Activated gamma-delta T cell treated with anti-CD3 and anti-CD28 coated beads, Interleukin-2, amount 50 U/mL, for 16 hours (primary cell): ENCODE results near the gene SPATS2.
"Not testable (repeated sequence)": the region's sequence is repeated elsewhere in the genome, so short reads cannot be mapped to it uniquely, and the experiment has no call there.

Experiments
- DNase-seq: peaks from one replicate; pipeline ENCODE4 v3.0.0-alpha.2; 2020; ENCODE audit warnings: low read depth

The SPATS2 gene

DNA sequence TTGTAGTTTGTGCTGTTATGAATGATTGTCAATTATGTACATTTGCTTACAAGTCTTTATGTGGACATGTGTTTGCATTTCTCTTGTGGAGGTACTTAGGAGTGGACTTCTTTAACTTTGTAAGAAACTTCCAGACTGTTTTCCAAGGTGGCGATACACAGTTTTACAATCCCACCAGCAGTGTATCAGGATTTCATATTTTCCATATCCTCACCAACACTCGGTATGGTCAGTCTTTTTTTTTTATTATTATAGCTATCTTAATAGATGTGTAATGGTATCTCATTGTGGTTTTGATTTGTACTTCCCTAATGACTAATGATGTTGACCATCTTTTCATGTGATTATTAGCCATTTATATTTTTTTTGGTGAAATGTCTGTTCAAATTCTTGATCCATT is 97.9 kb downstream of the SPATS2 start:
- DNase-seq, result no peak

- DNase-seq, result no peak
These were observed 103.7 kb downstream of the SPATS2 start for GRCh38 chr12:49470986-49471385.

DNA sequence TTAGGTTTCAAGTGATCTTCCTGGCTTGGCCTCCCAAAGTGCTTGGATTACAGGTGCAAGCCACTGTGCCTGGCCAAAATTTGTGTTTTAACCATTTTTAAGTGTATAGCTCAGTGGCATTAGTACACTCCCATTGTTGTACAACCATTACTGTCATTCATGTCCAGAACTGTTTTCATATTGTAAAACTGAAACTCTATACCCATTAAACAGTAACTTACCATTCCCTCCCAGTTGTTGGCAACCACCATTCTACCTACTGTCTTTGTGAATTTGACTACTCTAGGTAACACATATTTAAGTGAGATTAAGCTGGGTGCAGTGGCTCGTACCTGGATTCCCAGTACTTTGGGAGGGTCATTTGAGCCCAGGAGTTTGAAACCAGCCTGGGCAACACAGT is 104.3 kb downstream of the SPATS2 start:
- DNase-seq, result no peak

- no peak for DNase-seq
These were observed 108.8 kb downstream of the SPATS2 start for GRCh38 chr12:49476091-49476490.

DNA sequence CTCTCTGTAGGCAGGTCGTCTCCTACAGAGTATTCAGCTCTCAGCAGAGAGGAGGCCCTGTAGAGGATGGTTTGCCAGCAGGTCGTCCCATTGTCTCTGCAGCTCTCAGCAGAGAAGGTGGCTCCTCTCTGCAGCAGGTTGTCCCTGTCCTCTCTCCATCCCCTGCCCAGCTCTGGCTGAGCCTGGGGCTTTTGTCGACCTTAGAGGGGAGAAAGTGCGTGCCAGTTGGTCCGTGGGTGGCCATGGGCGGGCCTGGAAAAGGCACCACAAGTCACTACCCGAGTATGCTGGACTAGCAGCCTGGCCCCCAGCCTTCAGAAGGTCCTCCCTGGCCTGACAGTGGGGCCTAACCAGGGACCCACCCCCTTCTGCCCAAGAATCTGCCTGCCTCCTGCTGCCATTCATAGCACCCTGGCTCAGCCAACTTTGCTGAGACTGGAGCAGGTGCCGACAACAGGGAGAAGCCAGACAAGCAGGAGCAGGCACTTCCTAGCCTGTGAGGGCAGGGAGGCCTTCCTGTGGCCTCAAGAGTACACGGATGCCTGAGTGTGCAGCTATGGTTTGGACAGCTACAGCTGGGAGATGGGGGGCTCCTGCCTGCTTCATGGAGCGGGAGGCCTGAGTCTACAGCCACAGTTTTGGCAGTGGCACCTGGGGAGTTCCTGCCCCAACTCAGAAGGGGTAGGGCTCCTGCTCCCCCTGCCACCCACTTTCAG is 111.8 kb downstream of the SPATS2 start:
- no peak for DNase-seq

- DNase-seq, result no peak
These were observed 115.1 kb downstream of the SPATS2 start for GRCh38 chr12:49482095-49483051.

DNA sequence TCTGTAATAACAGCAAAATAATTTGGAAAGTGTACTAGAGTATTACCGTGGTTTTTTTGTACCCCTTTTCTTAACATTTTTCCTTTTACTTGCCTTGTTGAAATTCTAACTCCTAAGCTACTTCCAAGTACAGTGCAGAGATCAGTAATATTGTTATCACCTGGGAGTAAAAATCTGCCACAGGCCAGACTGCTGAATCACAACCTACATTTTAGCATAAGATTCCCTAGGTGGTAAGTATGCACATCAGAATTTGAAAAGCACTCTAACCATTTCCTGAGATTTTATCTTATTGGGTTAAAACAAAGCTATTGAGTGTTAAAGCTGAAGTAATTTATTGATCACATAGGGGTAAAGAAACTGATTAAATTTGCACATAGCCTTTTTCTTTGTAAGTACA is 116.4 kb downstream of the SPATS2 start:
- no peak for DNase-seq

- DNase-seq, result no peak
These were observed 120.3 kb downstream of the SPATS2 start for GRCh38 chr12:49487605-49488004.

DNA sequence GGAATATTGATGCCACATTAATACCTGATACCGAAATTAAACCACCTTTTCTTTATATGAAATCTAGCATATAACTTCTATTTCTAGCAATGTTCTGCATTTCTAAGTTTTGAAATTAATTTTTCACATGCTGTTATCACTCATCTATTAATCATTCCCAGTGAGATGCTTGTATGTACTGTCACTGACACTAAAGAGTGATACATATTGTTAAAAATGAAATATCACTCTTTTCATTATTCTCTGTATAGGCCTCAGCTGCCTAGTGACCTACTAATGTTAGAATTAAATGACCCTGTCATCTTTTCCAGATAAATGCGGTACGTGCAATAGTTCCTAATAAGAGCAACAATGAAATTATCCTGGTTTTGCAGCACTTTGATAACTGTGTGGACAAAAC is 121.9 kb downstream of the SPATS2 start:
- DNase-seq, result no peak

- no peak for DNase-seq
These were observed 122.5 kb downstream of the SPATS2 start for GRCh38 chr12:49489720-49490119.

GRCh38 chr12:49491823-49492222 is 124.6 kb downstream of the SPATS2 start:
- no peak for DNase-seq

GRCh38 chr12:49493900-49494299 is 126.6 kb downstream of the SPATS2 start:
- DNase-seq, result no peak

- no peak for DNase-seq
These were observed 129.4 kb downstream of the SPATS2 start for GRCh38 chr12:49496417-49497360.

DNA sequence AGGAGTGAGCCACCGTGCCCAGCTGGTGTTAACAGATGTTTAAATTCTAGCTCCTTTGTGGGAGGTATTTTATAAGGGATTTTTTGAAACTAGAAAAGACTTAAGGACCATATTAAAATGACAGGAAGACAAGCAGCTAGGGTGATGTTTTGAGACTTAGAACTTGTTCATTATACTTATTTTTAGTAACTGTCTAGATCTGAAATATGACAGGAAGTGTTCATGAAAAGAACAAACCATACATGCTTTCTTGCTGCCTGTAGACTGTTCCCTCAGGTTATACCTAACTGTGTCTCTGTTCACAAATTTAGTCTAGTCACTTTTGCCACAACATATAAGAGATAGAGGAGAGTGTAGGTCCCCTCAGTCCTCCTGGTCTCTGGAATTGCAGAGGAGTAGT is 134.6 kb downstream of the SPATS2 start:
- DNase-seq, result no peak

- DNase-seq, result no peak
These were observed 135.3 kb downstream of the SPATS2 start for GRCh38 chr12:49502590-49502989.

DNA sequence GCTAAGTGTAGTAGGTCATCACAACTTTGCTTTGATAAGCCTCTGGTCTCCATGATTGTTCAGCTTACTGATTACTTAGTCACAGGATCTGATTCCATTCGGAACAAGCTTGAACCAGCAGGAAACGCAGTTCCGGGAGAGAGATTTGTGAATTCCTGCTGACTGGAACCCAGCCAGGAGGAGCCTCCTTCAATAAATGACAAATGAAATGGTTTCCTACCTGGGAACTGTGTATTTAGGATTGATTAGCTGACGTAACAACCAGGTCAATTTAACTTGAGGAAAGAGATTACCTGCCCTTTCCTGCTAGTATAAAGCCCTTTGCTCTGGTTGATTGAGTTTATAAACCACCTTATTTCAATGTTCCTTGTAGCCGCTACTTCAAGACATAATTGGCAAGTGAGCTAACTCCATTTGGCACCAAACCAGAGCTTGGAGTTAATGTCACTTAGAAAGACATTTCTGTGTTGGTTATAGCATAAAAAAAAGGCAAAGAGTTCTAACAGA is 136.5 kb downstream of the SPATS2 start:
- no peak for DNase-seq

- no peak for DNase-seq
These were observed 138.4 kb downstream of the SPATS2 start for GRCh38 chr12:49505672-49506071.

GRCh38 chr12:49507139-49507538 is 139.9 kb downstream of the SPATS2 start:
- DNase-seq, result no peak

DNA sequence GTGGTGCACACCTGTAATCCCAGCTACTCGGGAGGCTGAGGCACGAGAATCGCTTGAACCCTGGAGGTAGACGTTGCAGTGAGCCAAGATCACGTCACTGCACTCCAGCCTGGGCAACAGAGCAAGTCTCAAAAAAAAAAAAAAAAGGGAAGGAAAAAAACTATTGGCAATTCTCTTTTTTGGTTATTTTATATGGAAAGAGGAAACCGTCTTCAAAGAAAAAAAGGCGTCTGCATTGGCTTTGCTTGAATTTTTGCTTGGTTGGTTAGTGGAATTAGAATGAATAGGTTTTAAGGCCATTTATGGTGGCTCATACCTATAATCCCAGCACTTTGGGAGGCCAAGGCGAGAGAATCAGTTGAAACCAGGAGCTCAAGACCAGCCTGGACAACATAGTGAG is 142.4 kb downstream of the SPATS2 start:
- not testable (repeated sequence) for DNase-seq

- DNase-seq, result no peak
These were observed 144.1 kb downstream of the SPATS2 start for GRCh38 chr12:49511410-49511809.

- DNase-seq, result no peak
These were observed 145.3 kb downstream of the SPATS2 start for GRCh38 chr12:49512546-49512945.

DNA sequence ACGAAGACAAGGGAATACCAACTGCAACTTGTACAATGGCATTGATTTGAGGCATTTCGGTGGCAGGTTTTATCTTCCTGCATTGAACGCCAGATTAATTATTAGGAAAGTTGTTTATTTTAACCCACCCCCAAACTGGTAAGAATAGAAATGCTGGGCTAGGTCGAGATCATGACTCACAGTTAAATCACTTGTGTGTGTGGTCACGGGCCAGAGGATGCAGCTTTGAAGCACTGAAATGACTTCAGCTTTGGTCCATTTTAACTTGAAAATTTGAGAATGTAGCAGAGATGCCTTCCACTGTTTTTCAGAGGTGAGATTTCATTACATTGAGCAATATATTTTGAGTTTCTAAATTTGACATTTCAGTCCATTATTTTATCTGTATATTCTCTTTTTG is 148.0 kb downstream of the SPATS2 start:
- no peak for DNase-seq
